Thymus (tissue), 11 donors: Measurements from ENCODE around the gene NOXO1. TPM values are rescaled to one million over a fixed set of nuclear protein-coding genes. Genes with fewer than 3 reads are reported as not detected.
A peak's percentile ranks its signal among the peaks of the same experiment; 100 is the strongest.
"Not testable (repeated sequence)": the region's sequence is repeated elsewhere in the genome, so short reads cannot be mapped to it uniquely, and the experiment has no call there.

Source experiments
- DNase-seq, 9 donors: peaks; one replicate each; pipeline ENCODE4 v3.0.0-alpha.2; 2013; ENCODE audit warnings: low spot score in 9 of 9, low read depth in 6 of 9, missing footprints in 1 of 9
- H3K27ac ChIP-seq, 2 donors: one replicate each; pipeline ENCODE4 v1.5.1; 2013; ENCODE audit warnings: control low read depth in 1 of 2, low read depth in 1 of 2, low read length in 1 of 2, mild to moderate bottlenecking in 1 of 2, moderate library complexity in 1 of 2
- H3K27me3 ChIP-seq, 2 donors: one replicate each; pipeline ENCODE4 v1.5.1; 2013; ENCODE audit warnings: low read length in 1 of 2; ENCODE audit not compliant: control insufficient read depth in 2 of 2, insufficient read depth in 1 of 2
- H3K36me3 ChIP-seq, 2 donors: one replicate each; pipeline ENCODE4 v1.5.1; 2013; ENCODE audit warnings: low read length in 1 of 2, mild to moderate bottlenecking in 1 of 2, moderate library complexity in 1 of 2; ENCODE audit not compliant: control insufficient read depth in 2 of 2, insufficient read depth in 2 of 2
- H3K4me1 ChIP-seq, 2 donors: one replicate each; pipeline ENCODE4 v1.5.1; 2013; ENCODE audit warnings: low read length in 2 of 2; ENCODE audit not compliant: control insufficient read depth in 2 of 2, insufficient read depth in 2 of 2
- H3K4me3 ChIP-seq, 2 donors: one replicate each; pipeline ENCODE4 v1.5.1; 2013; ENCODE audit warnings: low read length in 2 of 2, control low read depth in 1 of 2, mild to moderate bottlenecking in 1 of 2
- H3K9me3 ChIP-seq, 2 donors: one replicate each; pipeline ENCODE4 v1.5.1; 2013; ENCODE audit warnings: low read length in 1 of 2, mild to moderate bottlenecking in 1 of 2; ENCODE audit not compliant: control insufficient read depth in 2 of 2, insufficient read depth in 1 of 2
- WGBS: extraction: QIAGEN DNeasy Blood & Tissue Kit; methylation state at CpG from one replicate; pipeline ENCODE4 v1.1.7; 2013; 5-methylcytosine and 5-hydroxymethylcytosine counted together
- polyA plus RNA-seq: library from polyadenylated mRNA; stranded (reverse); fragments of 200-250 nt; gene quantifications from one replicate; pipeline ENCODE4 v1.2.3, GENCODE V29; 2013
- total RNA-seq: library from RNA; stranded (reverse); fragments of 120-200 nt; gene quantifications from one replicate; pipeline ENCODE4 v1.2.4, GENCODE V29; 2013
- donor health status: healthy.

Gene NOXO1
- total and polyA plus RNA-seq, 2 donors = 2.2 to 5.7 TPM

- Histone ChIP-seq H3K4me1 (peaks cover 13 to 47% of the 10 kb centered on the region in 2 donors), H3K4me3 (peak overlapping the region; percentile 87 to 92), H3K9me3 (peaks cover 0 to 1% of the 10 kb centered on the region in 2 donors), H3K36me3 (peaks cover 19 to 34% of the 10 kb centered on the region in 2 donors), H3K27me3 (peaks cover 2 to 13% of the 10 kb centered on the region in 2 donors), H3K27ac (peak overlapping the region in 1 of 2 donors; percentile 55)
- peak in 1 of 9 donors; percentile 36 for DNase-seq
- 75% methylated on average over 20 of the region's 20 CpGs for WGBS
These were observed 20.3 kb downstream of the NOXO1 start for GRCh38 chr16:1960665-1961630.

- WGBS = under 1% methylated on average over 79 of the region's 79 CpGs
- H3K9me3 ChIP-seq = peaks cover 0 to 1% of the 10 kb centered on the region in 2 donors
- peaks cover 19 to 34% of the 10 kb centered on the region in 2 donors for H3K36me3 ChIP-seq
- peak within 1 kb of the TSS; percentile 55 to 77 for H3K27ac ChIP-seq
- peak within 1 kb of the TSS; percentile 87 to 92 for H3K4me3 ChIP-seq
- peaks cover 2 to 15% of the 10 kb centered on the region in 2 donors for H3K27me3 ChIP-seq
- peak; percentile 66 to 94 (median 84) for DNase-seq
- H3K4me1 ChIP-seq = peaks cover 9 to 39% of the 10 kb centered on the region in 2 donors
These were observed 21.8 kb downstream of the NOXO1 start, which contains the start of gene NDUFB10 for GRCh38 chr16:1959269-1960039. Gene NDUFB10, plus strand, starts transcription at chr16:1959538. Its CDS starts 87 bp downstream, at chr16:1959625.

GRCh38 chr16:1958715-1959268, 22.5 kb downstream of the NOXO1 start:
- DNase-seq = no peak
- 49% methylated on average over 14 of the region's 14 CpGs for WGBS
- peaks cover 2 to 15% of the 10 kb centered on the region in 2 donors for H3K27me3 ChIP-seq
- peaks cover 0 to 1% of the 10 kb centered on the region in 2 donors for H3K9me3 ChIP-seq
- H3K36me3 ChIP-seq = peaks cover 19 to 33% of the 10 kb centered on the region in 2 donors
- no peak overlapping the region for H3K27ac ChIP-seq
- H3K4me3 ChIP-seq = peak overlapping the region in 1 of 2 donors; percentile 92
- peaks cover 9 to 36% of the 10 kb centered on the region in 2 donors for H3K4me1 ChIP-seq

DNA sequence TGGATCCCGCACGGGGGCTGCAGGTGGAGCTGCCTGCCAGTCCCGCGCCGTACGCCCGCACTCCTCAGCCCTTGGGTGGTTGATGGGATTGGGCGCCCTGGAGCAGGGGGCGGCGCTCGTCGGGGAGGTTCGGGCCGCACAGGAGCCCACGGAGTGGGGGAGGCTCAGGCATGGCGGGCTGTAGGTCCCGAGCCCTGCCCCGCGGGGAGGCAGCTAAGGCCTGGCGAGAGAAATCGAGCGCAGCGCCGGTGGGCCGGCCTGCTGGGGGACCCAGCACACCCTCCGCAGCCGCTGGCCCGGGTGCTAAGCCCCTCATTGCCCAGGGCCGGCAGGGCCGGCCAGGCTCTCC, 23.2 kb downstream of the NOXO1 start:
- Histone ChIP-seq H3K4me1 (peaks cover 9 to 29% of the 10 kb centered on the region in 2 donors), H3K36me3 (peaks cover 19 to 28% of the 10 kb centered on the region in 2 donors), H3K27me3 (peaks cover 2 to 15% of the 10 kb centered on the region in 2 donors)
- not testable (repeated sequence) for H3K4me3 ChIP-seq, H3K9me3 ChIP-seq, DNase-seq, H3K27ac ChIP-seq
- 79% methylated on average over 30 of the region's 30 CpGs for WGBS

DNA sequence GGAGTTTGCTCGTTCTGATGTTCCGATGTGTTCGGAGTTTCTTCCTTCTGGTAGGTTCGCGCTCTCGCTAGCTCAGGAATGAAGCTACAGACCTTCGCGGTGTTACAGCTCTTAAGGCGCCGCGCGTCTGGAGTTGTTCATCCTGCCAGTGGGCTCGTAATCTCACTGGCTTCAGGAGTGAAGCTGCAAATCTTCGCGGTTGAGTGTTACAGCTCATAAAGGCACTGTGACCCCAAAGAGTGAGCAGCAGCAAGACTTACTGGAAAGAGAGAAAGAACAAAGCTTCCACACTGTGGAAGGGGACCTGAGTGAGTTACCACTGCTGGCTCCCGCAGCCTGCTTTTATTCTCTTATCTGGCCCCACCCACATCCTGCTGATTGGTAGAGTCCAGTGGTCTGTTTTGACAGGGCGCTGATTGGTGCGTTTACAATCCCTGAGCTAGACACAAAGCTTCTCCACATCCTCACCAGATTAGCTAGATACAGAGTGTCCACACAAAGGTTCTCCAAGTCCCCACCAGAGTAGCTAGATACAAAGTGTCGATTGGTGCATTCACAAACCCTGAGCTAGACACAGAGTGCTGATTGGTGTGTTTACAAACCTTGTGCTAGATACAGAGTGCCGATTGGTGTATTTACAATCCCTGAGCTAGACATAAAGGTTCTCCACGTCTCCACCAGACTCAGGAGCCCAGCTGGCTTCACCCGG, 23.7 kb downstream of the NOXO1 start:
- H3K9me3 ChIP-seq, H3K27ac ChIP-seq, DNase-seq, H3K4me3 ChIP-seq: not testable (repeated sequence)
- WGBS = 95% methylated on average over 22 of the region's 22 CpGs
- Histone ChIP-seq H3K27me3 (peaks cover 2 to 19% of the 10 kb centered on the region in 2 donors), H3K36me3 (peaks cover 14 to 22% of the 10 kb centered on the region in 2 donors), H3K4me1 (peaks cover 9 to 24% of the 10 kb centered on the region in 2 donors)

DNA sequence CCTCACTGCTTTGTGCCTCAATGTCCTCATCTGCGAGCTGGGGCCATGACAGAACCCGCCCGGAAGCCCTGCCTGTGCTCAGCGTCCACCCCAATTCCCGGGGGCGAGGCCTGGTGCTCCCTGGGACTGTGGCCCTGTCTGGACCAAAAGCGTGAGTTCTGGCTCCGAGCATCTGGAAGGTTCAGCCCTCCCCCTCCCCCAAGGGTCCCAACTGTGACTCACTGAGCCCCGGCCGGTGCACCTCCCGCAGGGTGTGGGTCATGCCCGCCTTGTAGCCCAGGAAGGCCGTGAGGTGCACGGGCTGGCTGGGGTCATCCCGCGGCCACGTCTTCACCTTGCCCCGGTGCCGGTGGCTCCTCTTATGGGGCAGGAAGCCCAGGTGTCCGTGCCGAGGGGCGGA, 27.5 kb downstream of the NOXO1 start:
- WGBS = 94% methylated on average over 22 of the region's 22 CpGs
- peaks cover 0 to 1% of the 10 kb centered on the region in 2 donors for H3K9me3 ChIP-seq
- H3K27me3 ChIP-seq = peaks cover 1 to 17% of the 10 kb centered on the region in 2 donors
- H3K4me3 ChIP-seq = no peak overlapping the region
- peaks cover 0 to 1% of the 10 kb centered on the region in 2 donors for H3K4me1 ChIP-seq
- H3K36me3 ChIP-seq = no peaks in the 10 kb centered on the region
- H3K27ac ChIP-seq = no peak overlapping the region
- no peak for DNase-seq

GRCh38 chr16:1950559-1950958, 30.7 kb downstream of the NOXO1 start:
- no peak overlapping the region for H3K4me3 ChIP-seq
- no peak overlapping the region for H3K27ac ChIP-seq
- H3K9me3 ChIP-seq = no peaks in the 10 kb centered on the region
- no peaks in the 10 kb centered on the region for H3K36me3 ChIP-seq
- H3K27me3 ChIP-seq = peaks cover 0 to 8% of the 10 kb centered on the region in 2 donors
- no peaks in the 10 kb centered on the region for H3K4me1 ChIP-seq
- WGBS = 95% methylated on average over 19 of the region's 19 CpGs
- no peak for DNase-seq

- H3K27ac ChIP-seq = no peak overlapping the region
- no peak overlapping the region for H3K4me3 ChIP-seq
- no peaks in the 10 kb centered on the region for H3K36me3 ChIP-seq
- whole genome bisulfite sequencing = 93% methylated on average over 7 of the region's 7 CpGs
- no peaks in the 10 kb centered on the region for H3K9me3 ChIP-seq
- peaks cover 0 to 8% of the 10 kb centered on the region in 2 donors for H3K27me3 ChIP-seq
- no peak for DNase-seq
- H3K4me1 ChIP-seq = no peaks in the 10 kb centered on the region
These were observed 31.2 kb downstream of the NOXO1 start for GRCh38 chr16:1950047-1950446.
